HepG2 (cell line): ENCODE measurements around the gene ARG1. TPM values are rescaled to one million over a fixed set of nuclear protein-coding genes. Genes with fewer than 3 reads are reported as not detected.

Experiments used
- ATAD3A ChIP-seq: sonication (generic); formaldehyde crosslinking; IDR thresholded peaks from 2 replicates; pipeline ENCODE4 v1.4.0; 2020; ENCODE audit warnings: missing genetic modification reagents
- CREM ChIP-seq, 2 experiments: sonication (generic) in 1 of 2; formaldehyde crosslinking in 1 of 2; IDR thresholded peaks; 2 replicates each; pipeline versions ENCODE4 v1.4.0 to v1.6.1; 2016 to 2020; ENCODE audit warnings: antibody characterized with exemption in 1 of 2, mild to moderate bottlenecking in 1 of 2, missing genetic modification reagents in 1 of 2
- FOXA3 ChIP-seq: IDR thresholded peaks from 2 replicates; pipeline ENCODE4 v1.6.1; 2016; ENCODE audit warnings: missing genetic modification reagents, missing compliant biosample characterization
- KLF16 ChIP-seq, 2 experiments: sonication (generic) in 1 of 2; formaldehyde crosslinking in 1 of 2; IDR thresholded peaks; 2 replicates each; pipeline versions ENCODE4 v1.6.1 to v1.8.0; 2016 to 2023; ENCODE audit warnings: missing genetic modification reagents in 2 of 2, missing compliant biosample characterization in 1 of 2
- MAF1 ChIP-seq: sonication (generic); formaldehyde crosslinking; IDR thresholded peaks from 2 replicates; pipeline ENCODE4 v1.5.0; 2020; ENCODE audit warnings: missing genetic modification reagents, borderline replicate concordance
- MED13 ChIP-seq: sonication (generic); formaldehyde crosslinking; IDR thresholded peaks from 2 replicates; pipeline ENCODE4 v1.5.0; 2020; ENCODE audit warnings: missing genetic modification reagents
- MIER3 ChIP-seq: IDR thresholded peaks from 2 replicates; pipeline ENCODE4 v1.6.1; 2016; ENCODE audit warnings: missing compliant biosample characterization, borderline replicate concordance
- MIXL1 ChIP-seq: IDR thresholded peaks from 2 replicates; pipeline ENCODE4 v1.6.1; 2016
- MTF2 ChIP-seq: sonication (generic); formaldehyde crosslinking; IDR thresholded peaks from 2 replicates; pipeline ENCODE4 v1.5.0; 2020; ENCODE audit warnings: missing genetic modification reagents, borderline replicate concordance
- NFIC ChIP-seq: IDR thresholded peaks from 2 replicates; pipeline ENCODE4 v1.6.1; 2012; ENCODE audit warnings: mild to moderate bottlenecking, low read length, inconsistent platforms
- POLR2A ChIP-seq, 2 experiments: IDR thresholded peaks; 2 replicates each; pipeline ENCODE4 v1.6.1; 2011; ENCODE audit warnings: low read depth in 2 of 2, low read length in 2 of 2, mild to moderate bottlenecking in 1 of 2, moderate library complexity in 1 of 2; ENCODE audit not compliant: insufficient read depth in 1 of 2
- SAP130 ChIP-seq: IDR thresholded peaks from 2 replicates; pipeline ENCODE4 v1.6.1; 2016; ENCODE audit warnings: low read depth
- SIX1 ChIP-seq: sonication (generic); formaldehyde crosslinking; IDR thresholded peaks from 2 replicates; pipeline ENCODE4 v1.4.0; 2020; ENCODE audit warnings: missing genetic modification reagents, borderline replicate concordance
- TARDBP ChIP-seq: sonication (generic); formaldehyde crosslinking; IDR thresholded peaks from 2 replicates; pipeline ENCODE4 v1.8.0; 2022; ENCODE audit warnings: mild to moderate bottlenecking, missing genetic modification reagents
- TCF7 ChIP-seq: sonication (generic); IDR thresholded peaks from 2 replicates; pipeline ENCODE4 v1.6.1; 2016; ENCODE audit warnings: antibody characterized with exemption, low read depth
- ZC3H13 ChIP-seq: sonication (generic); formaldehyde crosslinking; IDR thresholded peaks from 2 replicates; pipeline ENCODE4 v1.8.1; 2023; ENCODE audit warnings: mild to moderate bottlenecking, missing genetic modification reagents, moderate library complexity
- ZFP36 ChIP-seq: fragments of 150-350 bp; IDR thresholded peaks from 2 replicates; pipeline ENCODE4 v1.6.1; 2018; ENCODE audit warnings: borderline replicate concordance, low read length, low read depth; ENCODE audit not compliant: partially characterized antibody
- ZFP41 ChIP-seq: sonication (generic); formaldehyde crosslinking; IDR thresholded peaks from 2 replicates; pipeline ENCODE4 v1.4.0; 2020; ENCODE audit warnings: mild to moderate bottlenecking, missing genetic modification reagents, borderline replicate concordance
- ZFYVE20 ChIP-seq: sonication (generic); formaldehyde crosslinking; IDR thresholded peaks from 2 replicates; pipeline ENCODE4 v1.8.0; 2023; ENCODE audit warnings: low read depth, mild to moderate bottlenecking, moderate library complexity, missing genetic modification reagents, borderline replicate concordance
- ZNF292 ChIP-seq: sonication (generic); formaldehyde crosslinking; IDR thresholded peaks from 2 replicates; pipeline ENCODE4 v1.8.1; 2022; ENCODE audit warnings: mild to moderate bottlenecking, low read depth, missing genetic modification reagents, borderline replicate concordance
- ZNF572 ChIP-seq: sonication (generic); formaldehyde crosslinking; IDR thresholded peaks from 2 replicates; pipeline ENCODE4 v1.5.1; 2020; ENCODE audit warnings: mild to moderate bottlenecking, missing genetic modification reagents
- ZNF775 ChIP-seq: sonication (generic); formaldehyde crosslinking; IDR thresholded peaks from 2 replicates; pipeline ENCODE4 v1.4.0; 2020; ENCODE audit warnings: missing genetic modification reagents, mild to moderate bottlenecking, moderate library complexity, borderline replicate concordance
- polyA plus RNA-seq, 8 experiments: library from polyadenylated mRNA; depleted of rRNA in 3 of 8; stranded (reverse) in 7 of 8; unstranded in 1 of 8; fragments of >200 nt; fragmentation: Illumina TruSeq in 4 of 8; extraction: Trizol in 4 of 8; gene quantifications; 2 replicates each; pipeline versions ENCODE4 v1.2.1 to v1.2.3, GENCODE V29; 2011 to 2016; ENCODE audit warnings: low read depth in 4 of 8, missing spikeins in 1 of 8, mixed read lengths in 1 of 8; ENCODE audit not compliant: insufficient read depth in 1 of 8
- total RNA-seq, 5 experiments: library from RNA; depleted of rRNA; stranded (reverse); fragments of >200 nt; fragmentation: Illumina TruSeq; extraction: Trizol; gene quantifications; 2 replicates each; pipeline ENCODE4 v1.2.3, GENCODE V29; 2016; ENCODE audit warnings: low read depth in 1 of 5
- TF ChIP-seq, protein P1 (sequence below): IDR thresholded peaks from 2 replicates; pipeline ENCODE4 v1.6.1; 2018; ENCODE audit warnings: missing genetic modification reagents, mild to moderate bottlenecking, missing compliant biosample characterization
- TF ChIP-seq, protein P2 (sequence below): sonication (generic); formaldehyde crosslinking; IDR thresholded peaks from 2 replicates; pipeline ENCODE4 v1.5.1; 2020; ENCODE audit warnings: mild to moderate bottlenecking, moderate library complexity, missing genetic modification reagents
- TF ChIP-seq, protein P3 (sequence below): sonication (generic); formaldehyde crosslinking; conservative IDR thresholded peaks from 2 replicates; pipeline ENCODE4 v1.4.0; 2020; ENCODE audit warnings: missing genetic modification reagents
- TF ChIP-seq, protein P4 (sequence below): IDR thresholded peaks from 2 replicates; pipeline ENCODE4 v1.6.1; 2016

The ARG1 gene
- total and polyA plus RNA-seq, 2 of the 13 experiments (the other 11 are each of a cell fraction or from before 2014, with no cell fraction given) = 2.2 to 11.2 TPM

DNA sequence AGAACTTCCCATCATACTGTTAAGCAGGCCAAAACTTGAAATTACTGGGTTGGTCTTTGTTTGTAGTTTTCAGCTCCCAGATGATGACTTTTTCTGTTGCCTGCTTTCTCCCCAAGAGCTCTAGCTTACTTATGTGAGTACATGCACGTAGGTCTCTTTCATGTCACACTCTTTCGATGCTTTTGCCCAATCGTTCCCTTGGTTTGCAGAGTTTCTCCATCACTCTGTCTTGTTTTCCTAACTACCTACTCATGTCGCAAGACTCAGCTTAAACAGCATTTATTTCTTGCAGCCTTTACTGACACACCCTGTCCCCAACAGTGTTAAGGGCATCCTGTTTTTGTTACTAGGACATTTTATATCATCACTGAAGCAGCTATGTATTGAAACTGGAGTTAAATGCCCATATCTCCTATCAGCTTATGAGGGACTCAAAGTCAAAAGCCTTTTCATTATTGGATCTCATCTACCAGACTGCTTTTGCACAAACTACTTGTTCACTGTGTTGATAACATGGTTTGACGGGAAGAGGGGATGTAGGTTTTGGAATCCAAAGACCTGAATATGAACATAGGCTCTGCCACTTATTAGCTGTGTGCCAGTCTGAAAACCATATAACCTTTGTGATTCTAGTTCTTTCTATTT is 2.9 kb downstream of the ARG1 start (continued):
- TF ChIP-seq, protein P1, sequence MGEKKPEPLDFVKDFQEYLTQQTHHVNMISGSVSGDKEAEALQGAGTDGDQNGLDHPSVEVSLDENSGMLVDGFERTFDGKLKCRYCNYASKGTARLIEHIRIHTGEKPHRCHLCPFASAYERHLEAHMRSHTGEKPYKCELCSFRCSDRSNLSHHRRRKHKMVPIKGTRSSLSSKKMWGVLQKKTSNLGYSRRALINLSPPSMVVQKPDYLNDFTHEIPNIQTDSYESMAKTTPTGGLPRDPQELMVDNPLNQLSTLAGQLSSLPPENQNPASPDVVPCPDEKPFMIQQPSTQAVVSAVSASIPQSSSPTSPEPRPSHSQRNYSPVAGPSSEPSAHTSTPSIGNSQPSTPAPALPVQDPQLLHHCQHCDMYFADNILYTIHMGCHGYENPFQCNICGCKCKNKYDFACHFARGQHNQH = peak; percentile 40; the same call in 1 of the 2 replicates
- TF ChIP-seq MED13 (CRISPR knock-in tag) = no peak
- peak; percentile 67 for TF ChIP-seq FOXA3
- no peak for TF ChIP-seq ATAD3A (CRISPR knock-in tag)
- peak; percentile 52 for TF ChIP-seq TCF7
- peak; percentile 63 for TF ChIP-seq SAP130
- TF ChIP-seq, protein P2, sequence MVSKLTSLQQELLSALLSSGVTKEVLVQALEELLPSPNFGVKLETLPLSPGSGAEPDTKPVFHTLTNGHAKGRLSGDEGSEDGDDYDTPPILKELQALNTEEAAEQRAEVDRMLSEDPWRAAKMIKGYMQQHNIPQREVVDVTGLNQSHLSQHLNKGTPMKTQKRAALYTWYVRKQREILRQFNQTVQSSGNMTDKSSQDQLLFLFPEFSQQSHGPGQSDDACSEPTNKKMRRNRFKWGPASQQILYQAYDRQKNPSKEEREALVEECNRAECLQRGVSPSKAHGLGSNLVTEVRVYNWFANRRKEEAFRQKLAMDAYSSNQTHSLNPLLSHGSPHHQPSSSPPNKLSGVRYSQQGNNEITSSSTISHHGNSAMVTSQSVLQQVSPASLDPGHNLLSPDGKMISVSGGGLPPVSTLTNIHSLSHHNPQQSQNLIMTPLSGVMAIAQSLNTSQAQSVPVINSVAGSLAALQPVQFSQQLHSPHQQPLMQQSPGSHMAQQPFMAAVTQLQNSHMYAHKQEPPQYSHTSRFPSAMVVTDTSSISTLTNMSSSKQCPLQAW (CRISPR knock-in tag) = peak; percentile 44; the same call in 1 of the 2 replicates
- peak; percentile 50; the same call in 1 of the 2 replicates for TF ChIP-seq NFIC
- peak; percentile 96 for TF ChIP-seq TARDBP
- peak; percentile 39 to 58; a peak in 1 of 4 replicates for TF ChIP-seq POLR2A (IDR thresholded peaks at IDR 0.05; ENCODE audit: insufficient read depth in 1 of 2, low read depth in 2 of 2, low read length in 2 of 2)
- no peak for TF ChIP-seq MTF2 (CRISPR knock-in tag)
- peak; percentile 80; the same call in 1 of the 2 replicates for TF ChIP-seq CREM (IDR thresholded peaks at IDR 0.05)
- TF ChIP-seq CREM (CRISPR knock-in tag; IDR thresholded peaks at IDR 0.05) = no peak
- TF ChIP-seq, protein P3, sequence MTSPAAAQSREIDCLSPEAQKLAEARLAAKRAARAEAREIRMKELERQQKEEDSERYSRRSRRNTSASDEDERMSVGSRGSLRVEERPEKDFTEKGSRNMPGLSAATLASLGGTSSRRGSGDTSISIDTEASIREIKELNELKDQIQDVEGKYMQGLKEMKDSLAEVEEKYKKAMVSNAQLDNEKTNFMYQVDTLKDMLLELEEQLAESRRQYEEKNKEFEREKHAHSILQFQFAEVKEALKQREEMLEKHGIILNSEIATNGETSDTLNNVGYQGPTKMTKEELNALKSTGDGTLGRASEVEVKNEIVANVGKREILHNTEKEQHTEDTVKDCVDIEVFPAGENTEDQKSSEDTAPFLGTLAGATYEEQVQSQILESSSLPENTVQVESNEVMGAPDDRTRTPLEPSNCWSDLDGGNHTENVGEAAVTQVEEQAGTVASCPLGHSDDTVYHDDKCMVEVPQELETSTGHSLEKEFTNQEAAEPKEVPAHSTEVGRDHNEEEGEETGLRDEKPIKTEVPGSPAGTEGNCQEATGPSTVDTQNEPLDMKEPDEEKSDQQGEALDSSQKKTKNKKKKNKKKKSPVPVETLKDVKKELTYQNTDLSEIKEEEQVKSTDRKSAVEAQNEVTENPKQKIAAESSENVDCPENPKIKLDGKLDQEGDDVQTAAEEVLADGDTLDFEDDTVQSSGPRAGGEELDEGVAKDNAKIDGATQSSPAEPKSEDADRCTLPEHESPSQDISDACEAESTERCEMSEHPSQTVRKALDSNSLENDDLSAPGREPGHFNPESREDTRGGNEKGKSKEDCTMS (CRISPR knock-in tag) = no peak
- no peak for TF ChIP-seq ZFYVE20
- peak; percentile 63; the same call in 1 of the 2 replicates for TF ChIP-seq SIX1 (CRISPR knock-in tag)
- peak; percentile 74 for TF ChIP-seq MIXL1 (CRISPR knock-in tag)
- no peak for TF ChIP-seq KLF16 (CRISPR knock-in tag; IDR thresholded peaks at IDR 0.05)
- TF ChIP-seq MIER3 = peak; percentile 60; the same call in 1 of the 2 replicates
- TF ChIP-seq MAF1 (CRISPR knock-in tag) = no peak
- TF ChIP-seq ZC3H13 (CRISPR knock-in tag) = peak; percentile 57; the same call in 1 of the 2 replicates
- no peak for TF ChIP-seq ZNF572 (CRISPR knock-in tag)
- TF ChIP-seq, protein P4, sequence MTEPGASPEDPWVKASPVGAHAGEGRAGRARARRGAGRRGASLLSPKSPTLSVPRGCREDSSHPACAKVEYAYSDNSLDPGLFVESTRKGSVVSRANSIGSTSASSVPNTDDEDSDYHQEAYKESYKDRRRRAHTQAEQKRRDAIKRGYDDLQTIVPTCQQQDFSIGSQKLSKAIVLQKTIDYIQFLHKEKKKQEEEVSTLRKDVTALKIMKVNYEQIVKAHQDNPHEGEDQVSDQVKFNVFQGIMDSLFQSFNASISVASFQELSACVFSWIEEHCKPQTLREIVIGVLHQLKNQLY = peak; percentile 70; the same call in 1 of the 2 replicates
- TF ChIP-seq ZNF775 (CRISPR knock-in tag) = 0 out of 2 replicates have a peak, but pooled peaks have one; percentile 41
- no peak for TF ChIP-seq ZFP36
- peak; percentile 80; the same call in 1 of the 2 replicates for TF ChIP-seq ZNF292 (CRISPR knock-in tag)
- TF ChIP-seq ZFP41 (CRISPR knock-in tag) = no peak
